K562 (cell line): ENCODE data around the gene PTPRG.

Experiments
- E2F5 ChIP-seq: sonication (generic); formaldehyde crosslinking; IDR thresholded peaks from 2 replicates; pipeline ENCODE4 v1.8.0; 2022; ENCODE audit warnings: mild to moderate bottlenecking, missing genetic modification reagents
- RAD51 ChIP-seq: fragments of 450-650 bp; IDR thresholded peaks from 2 replicates; pipeline ENCODE4 v1.7.1; 2016; ENCODE audit warnings: low read depth, mild to moderate bottlenecking, borderline replicate concordance
- SMARCC2 ChIP-seq: fragments of 450-650 bp; IDR thresholded peaks from 2 replicates; pipeline ENCODE4 v1.6.1; 2017; ENCODE audit warnings: antibody characterized with exemption, moderate library complexity, mild to moderate bottlenecking, low read depth
- ZBTB1 ChIP-seq: sonication (generic); formaldehyde crosslinking; IDR thresholded peaks from 2 replicates; pipeline ENCODE4 v1.8.1; 2023; ENCODE audit warnings: missing genetic modification reagents, low read depth, mild to moderate bottlenecking, borderline replicate concordance
- ZNF407 ChIP-seq: fragments of 450-650 bp; IDR thresholded peaks from 2 replicates; pipeline ENCODE4 v1.6.1; 2016; ENCODE audit warnings: low read depth
- TF ChIP-seq, protein P1 (sequence below): sonication (generic); formaldehyde crosslinking; IDR thresholded peaks from 2 replicates; pipeline ENCODE4 v1.8.1; 2023; ENCODE audit warnings: mild to moderate bottlenecking, missing genetic modification reagents
- TF ChIP-seq, protein P2 (sequence below): IDR thresholded peaks from 2 replicates; pipeline ENCODE4 v1.6.1; 2011; ENCODE audit warnings: borderline replicate concordance, low read depth, mild to moderate bottlenecking, moderate library complexity, low read length; ENCODE audit not compliant: insufficient read depth, poor library complexity, severe bottlenecking

GRCh38 chr3:62070891-62071290, 509.5 kb downstream of the PTPRG start:
- TF ChIP-seq SMARCC2 (no peak), ZBTB1 (CRISPR knock-in tag) (no peak), E2F5 (no peak), RAD51 (no peak), ZNF407 (no peak)
- TF ChIP-seq, protein P1, sequence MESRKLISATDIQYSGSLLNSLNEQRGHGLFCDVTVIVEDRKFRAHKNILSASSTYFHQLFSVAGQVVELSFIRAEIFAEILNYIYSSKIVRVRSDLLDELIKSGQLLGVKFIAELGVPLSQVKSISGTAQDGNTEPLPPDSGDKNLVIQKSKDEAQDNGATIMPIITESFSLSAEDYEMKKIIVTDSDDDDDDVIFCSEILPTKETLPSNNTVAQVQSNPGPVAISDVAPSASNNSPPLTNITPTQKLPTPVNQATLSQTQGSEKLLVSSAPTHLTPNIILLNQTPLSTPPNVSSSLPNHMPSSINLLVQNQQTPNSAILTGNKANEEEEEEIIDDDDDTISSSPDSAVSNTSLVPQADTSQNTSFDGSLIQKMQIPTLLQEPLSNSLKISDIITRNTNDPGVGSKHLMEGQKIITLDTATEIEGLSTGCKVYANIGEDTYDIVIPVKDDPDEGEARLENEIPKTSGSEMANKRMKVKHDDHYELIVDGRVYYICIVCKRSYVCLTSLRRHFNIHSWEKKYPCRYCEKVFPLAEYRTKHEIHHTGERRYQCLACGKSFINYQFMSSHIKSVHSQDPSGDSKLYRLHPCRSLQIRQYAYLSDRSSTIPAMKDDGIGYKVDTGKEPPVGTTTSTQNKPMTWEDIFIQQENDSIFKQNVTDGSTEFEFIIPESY (CRISPR knock-in tag), result no peak
- TF ChIP-seq, protein P2, sequence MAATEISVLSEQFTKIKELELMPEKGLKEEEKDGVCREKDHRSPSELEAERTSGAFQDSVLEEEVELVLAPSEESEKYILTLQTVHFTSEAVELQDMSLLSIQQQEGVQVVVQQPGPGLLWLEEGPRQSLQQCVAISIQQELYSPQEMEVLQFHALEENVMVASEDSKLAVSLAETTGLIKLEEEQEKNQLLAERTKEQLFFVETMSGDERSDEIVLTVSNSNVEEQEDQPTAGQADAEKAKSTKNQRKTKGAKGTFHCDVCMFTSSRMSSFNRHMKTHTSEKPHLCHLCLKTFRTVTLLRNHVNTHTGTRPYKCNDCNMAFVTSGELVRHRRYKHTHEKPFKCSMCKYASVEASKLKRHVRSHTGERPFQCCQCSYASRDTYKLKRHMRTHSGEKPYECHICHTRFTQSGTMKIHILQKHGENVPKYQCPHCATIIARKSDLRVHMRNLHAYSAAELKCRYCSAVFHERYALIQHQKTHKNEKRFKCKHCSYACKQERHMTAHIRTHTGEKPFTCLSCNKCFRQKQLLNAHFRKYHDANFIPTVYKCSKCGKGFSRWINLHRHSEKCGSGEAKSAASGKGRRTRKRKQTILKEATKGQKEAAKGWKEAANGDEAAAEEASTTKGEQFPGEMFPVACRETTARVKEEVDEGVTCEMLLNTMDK, result no peak
